Retina (tissue), 1 donor: Measurements from ENCODE around the gene SH3GL3.

Experiments used
- DNase-seq: peaks from one replicate; pipeline ENCODE4 v3.0.0-alpha.2; 2016

The SH3GL3 gene

GRCh38 chr15:83446904-83447709 lies at the start of gene SH3GL3:
TSS of gene SH3GL3 (plus strand) at chr15:83447341. CDS start at chr15:83447534, 193 bp downstream.
- peak; percentile 91 for DNase-seq

- DNase-seq = no peak
Observed at GRCh38 chr15:83398626-83399025, 48.5 kb upstream of the SH3GL3 start.

- no peak for DNase-seq
Observed at GRCh38 chr15:83404121-83404520, 43.0 kb upstream of the SH3GL3 start.

- DNase-seq = no peak
Observed at GRCh38 chr15:83410532-83410931, 36.6 kb upstream of the SH3GL3 start.

GRCh38 chr15:83413054-83413719 lies 34.0 kb upstream of the SH3GL3 start:
- peak; percentile 42 for DNase-seq

- no peak for DNase-seq
Observed at GRCh38 chr15:83422081-83422480, 25.1 kb upstream of the SH3GL3 start.

- no peak for DNase-seq
Observed at GRCh38 chr15:83422541-83422940, 24.6 kb upstream of the SH3GL3 start.

- no peak for DNase-seq
Observed at GRCh38 chr15:83424101-83424500, 23.0 kb upstream of the SH3GL3 start.

- DNase-seq = no peak
Observed at GRCh38 chr15:83430441-83430840, 16.7 kb upstream of the SH3GL3 start.

GRCh38 chr15:83431521-83431920 lies 15.6 kb upstream of the SH3GL3 start:
- no peak for DNase-seq

- DNase-seq = no peak
Observed at GRCh38 chr15:83435202-83435601, 11.9 kb upstream of the SH3GL3 start.

- DNase-seq = no peak
Observed at GRCh38 chr15:83435782-83436181, 11.4 kb upstream of the SH3GL3 start.

GRCh38 chr15:83436513-83437158 lies 10.5 kb upstream of the SH3GL3 start:
- DNase-seq = peak; percentile 47

- no peak for DNase-seq
Observed at GRCh38 chr15:83443076-83443847, 3.9 kb upstream of the SH3GL3 start.

- no peak for DNase-seq
Observed at GRCh38 chr15:83444936-83445335, 2.2 kb upstream of the SH3GL3 start.

- no peak for DNase-seq
Observed at GRCh38 chr15:83445643-83446042, 1.5 kb upstream of the SH3GL3 start.

- DNase-seq = no peak
Observed at GRCh38 chr15:83446417-83446816, 724 bp upstream of the SH3GL3 start.

GRCh38 chr15:83449250-83449671 lies 2.1 kb downstream of the SH3GL3 start:
- DNase-seq = no peak

GRCh38 chr15:83449937-83450506 lies 2.9 kb downstream of the SH3GL3 start:
- no peak for DNase-seq

GRCh38 chr15:83457149-83457548 lies 10.0 kb downstream of the SH3GL3 start:
- no peak for DNase-seq

- DNase-seq = no peak
Observed at GRCh38 chr15:83458381-83458780, 11.2 kb downstream of the SH3GL3 start.

GRCh38 chr15:83462026-83462425 lies 14.9 kb downstream of the SH3GL3 start:
- DNase-seq = no peak
